Left hindlimb (tissue), 1 donor: ENCODE measurements around the gene RSBN1L.

Experiments
- DNase-seq: peaks from one replicate; pipeline ENCODE4 v3.0.0-alpha.2; 2018

RSBN1L gene

DNA sequence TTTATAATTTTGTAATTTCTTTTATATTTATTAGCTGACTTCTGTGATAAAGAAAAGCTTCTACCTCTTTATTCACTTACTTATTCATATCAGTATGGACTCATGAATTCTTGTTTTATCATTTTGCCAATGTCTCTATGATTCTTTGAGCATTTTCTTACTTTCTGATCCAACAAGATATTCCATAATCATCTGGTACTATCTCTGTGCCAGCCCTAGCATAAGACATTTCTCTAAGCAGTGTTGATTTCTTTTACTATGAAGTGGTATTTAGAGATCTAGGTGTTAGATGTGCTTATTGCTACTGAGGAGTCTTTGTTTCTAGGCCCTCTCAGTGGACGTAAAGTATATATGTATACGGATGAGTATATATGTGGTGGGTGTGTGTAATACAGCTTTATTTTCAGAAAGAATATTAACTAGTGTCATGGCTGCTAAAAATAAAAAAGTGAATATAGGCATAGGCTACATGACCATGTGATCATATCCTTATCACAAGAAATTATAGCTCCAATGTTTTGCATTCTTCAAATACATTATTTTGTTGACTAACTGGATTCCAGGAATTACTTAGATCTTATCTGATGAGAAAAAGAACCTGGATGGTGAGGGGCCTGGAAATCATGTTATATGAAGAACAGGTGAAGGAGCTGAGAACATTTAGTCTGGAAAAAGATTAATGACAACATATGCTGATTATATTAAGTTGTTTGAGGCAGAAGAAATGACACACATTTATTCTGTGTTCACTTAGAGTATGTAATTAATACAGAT lies 115.4 kb downstream of the RSBN1L start:
- no peak for DNase-seq

DNA sequence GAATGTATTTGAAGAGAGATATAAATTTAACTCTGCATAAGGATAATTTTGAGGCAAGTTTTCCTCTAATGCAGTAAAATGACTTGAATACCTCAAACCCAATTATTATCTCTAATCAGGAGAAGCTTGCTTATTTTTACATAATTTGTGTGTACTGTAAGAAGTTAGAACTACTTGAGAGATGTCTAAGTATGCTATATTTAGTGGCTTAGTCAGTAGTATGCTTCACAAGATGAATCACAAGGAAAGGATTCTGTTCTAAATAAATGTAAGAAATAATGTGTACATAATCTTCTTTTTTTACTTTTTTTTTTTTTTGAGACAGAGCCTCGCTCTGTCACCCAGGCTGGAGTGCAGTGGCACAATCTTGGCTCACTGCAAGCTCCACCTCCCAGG lies 116.0 kb downstream of the RSBN1L start:
- DNase-seq, result no peak

GRCh38 chr7:77813180-77813579 lies 116.9 kb downstream of the RSBN1L start:
- no peak for DNase-seq

DNA sequence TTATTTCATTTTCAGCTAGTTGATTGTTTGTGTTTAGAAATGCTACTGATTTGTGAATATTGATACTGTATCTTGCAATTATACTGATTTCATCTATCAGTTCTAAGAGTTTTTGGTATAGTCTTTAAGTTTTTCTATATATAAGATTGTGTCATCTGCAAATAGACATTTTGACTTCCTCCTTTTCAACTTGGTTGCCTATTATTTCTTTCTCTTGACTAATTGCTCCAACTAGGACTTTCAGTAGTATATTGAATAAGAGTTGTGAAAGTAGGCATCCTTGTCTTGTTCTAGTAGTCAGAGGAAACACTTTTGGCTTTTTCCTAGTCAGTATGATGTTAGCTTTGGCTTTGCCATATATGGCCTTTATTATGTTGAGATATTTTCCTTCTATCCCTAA lies 122.8 kb downstream of the RSBN1L start:
- DNase-seq, result no peak

- no peak for DNase-seq
Observed at GRCh38 chr7:77820967-77821366, 124.7 kb downstream of the RSBN1L start.

- no peak for DNase-seq
Observed at GRCh38 chr7:77822269-77822668, 126.0 kb downstream of the RSBN1L start.

DNA sequence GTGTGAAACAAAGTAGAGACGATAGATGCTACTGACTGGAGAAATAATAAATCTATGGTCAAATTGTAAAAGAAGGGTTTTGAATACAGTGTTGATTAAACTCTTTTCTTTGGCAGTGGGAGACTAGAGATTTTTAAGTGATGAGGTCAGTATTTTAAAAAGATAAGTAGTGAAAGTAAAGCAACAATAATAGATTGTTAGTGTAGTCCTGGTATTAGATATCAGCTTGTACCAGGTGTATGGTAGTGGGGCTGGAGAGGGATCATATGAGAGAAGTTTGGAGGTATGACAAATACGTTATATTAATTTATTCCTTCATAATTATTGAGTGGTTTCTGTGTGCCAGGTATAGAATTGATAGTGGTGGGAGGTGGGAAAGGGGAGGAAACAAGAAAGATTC lies 127.5 kb downstream of the RSBN1L start:
- no peak for DNase-seq

GRCh38 chr7:77824636-77825035 lies 128.4 kb downstream of the RSBN1L start:
- DNase-seq, result no peak

GRCh38 chr7:77825131-77825530 lies 128.9 kb downstream of the RSBN1L start:
- no peak for DNase-seq

- no peak for DNase-seq
Observed at GRCh38 chr7:77826300-77826699, 130.0 kb downstream of the RSBN1L start.

GRCh38 chr7:77827999-77828398 lies 131.7 kb downstream of the RSBN1L start:
- DNase-seq, result no peak

DNA sequence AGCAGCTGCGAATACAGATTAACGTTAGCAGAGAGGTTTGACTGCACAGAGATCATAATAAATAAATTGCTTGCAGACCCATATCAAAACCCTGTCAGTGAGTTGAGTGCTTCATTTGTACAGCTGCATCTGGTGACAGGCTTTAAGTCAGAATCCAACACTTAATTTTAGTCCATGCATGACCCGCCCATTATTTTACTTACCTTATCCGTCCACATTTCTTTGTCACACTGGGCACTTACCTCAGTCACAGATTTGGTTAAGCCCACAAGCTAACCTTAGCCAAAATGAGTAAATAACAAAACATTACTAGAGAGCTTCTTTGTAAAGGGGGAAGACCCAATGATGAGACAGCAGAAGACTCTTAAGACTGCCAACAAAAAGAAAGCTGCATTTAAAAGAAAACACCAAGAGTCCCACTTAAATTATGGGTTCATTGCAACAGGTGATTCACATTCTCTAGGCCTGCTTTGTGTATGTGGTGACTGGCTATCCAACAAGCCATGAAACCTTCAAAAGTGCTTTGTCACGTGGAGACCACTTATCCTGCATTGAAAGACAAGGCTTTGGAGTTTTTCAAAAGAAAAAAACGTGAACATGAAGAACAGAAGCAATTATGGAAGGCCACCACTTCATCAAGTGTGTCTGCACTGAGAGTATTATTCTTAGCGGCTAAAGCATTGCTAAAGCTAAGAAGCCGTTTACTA lies 134.5 kb downstream of the RSBN1L start:
- no peak for DNase-seq

GRCh38 chr7:77831481-77831880 lies 135.2 kb downstream of the RSBN1L start:
- DNase-seq, result no peak

DNA sequence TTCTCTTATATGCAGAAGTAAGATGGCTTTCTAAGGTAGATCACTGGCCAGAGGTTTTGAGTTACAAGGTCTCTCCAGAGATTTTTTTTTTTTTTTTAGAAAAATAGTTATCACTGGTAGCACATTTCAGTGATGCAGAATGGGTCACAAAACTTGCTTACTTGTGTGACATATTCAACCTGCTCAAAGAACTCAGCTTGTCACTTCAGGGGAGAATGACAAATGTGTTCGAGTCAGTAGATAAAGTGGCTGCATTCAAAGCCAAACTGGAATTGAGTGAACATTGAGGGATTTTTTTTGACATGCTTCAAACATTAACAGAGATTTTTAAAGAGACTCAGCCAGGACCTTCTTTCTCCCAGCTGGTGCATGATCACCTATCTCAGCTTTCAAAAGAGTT lies 135.7 kb downstream of the RSBN1L start:
- no peak for DNase-seq
